SK-N-DZ (cell line): ENCODE data around the gene ARID4A. TPM values are rescaled to one million over a fixed set of nuclear protein-coding genes. Genes with fewer than 3 reads are reported as not detected.
"Not testable (repeated sequence)": the region's sequence is repeated elsewhere in the genome, so short reads cannot be mapped to it uniquely, and the experiment has no call there.

Experiments used
- DNase-seq: peaks from one replicate; pipeline ENCODE4 v3.0.0-alpha.2; 2015; ENCODE audit warnings: low spot score
- polyA plus RNA-seq, 2 experiments: library from polyadenylated mRNA; depleted of rRNA; stranded (reverse); fragments of >200 nt; gene quantifications; 2 replicates each; pipeline ENCODE4 v1.2.3, GENCODE V29; 2014

ARID4A gene, protein sequence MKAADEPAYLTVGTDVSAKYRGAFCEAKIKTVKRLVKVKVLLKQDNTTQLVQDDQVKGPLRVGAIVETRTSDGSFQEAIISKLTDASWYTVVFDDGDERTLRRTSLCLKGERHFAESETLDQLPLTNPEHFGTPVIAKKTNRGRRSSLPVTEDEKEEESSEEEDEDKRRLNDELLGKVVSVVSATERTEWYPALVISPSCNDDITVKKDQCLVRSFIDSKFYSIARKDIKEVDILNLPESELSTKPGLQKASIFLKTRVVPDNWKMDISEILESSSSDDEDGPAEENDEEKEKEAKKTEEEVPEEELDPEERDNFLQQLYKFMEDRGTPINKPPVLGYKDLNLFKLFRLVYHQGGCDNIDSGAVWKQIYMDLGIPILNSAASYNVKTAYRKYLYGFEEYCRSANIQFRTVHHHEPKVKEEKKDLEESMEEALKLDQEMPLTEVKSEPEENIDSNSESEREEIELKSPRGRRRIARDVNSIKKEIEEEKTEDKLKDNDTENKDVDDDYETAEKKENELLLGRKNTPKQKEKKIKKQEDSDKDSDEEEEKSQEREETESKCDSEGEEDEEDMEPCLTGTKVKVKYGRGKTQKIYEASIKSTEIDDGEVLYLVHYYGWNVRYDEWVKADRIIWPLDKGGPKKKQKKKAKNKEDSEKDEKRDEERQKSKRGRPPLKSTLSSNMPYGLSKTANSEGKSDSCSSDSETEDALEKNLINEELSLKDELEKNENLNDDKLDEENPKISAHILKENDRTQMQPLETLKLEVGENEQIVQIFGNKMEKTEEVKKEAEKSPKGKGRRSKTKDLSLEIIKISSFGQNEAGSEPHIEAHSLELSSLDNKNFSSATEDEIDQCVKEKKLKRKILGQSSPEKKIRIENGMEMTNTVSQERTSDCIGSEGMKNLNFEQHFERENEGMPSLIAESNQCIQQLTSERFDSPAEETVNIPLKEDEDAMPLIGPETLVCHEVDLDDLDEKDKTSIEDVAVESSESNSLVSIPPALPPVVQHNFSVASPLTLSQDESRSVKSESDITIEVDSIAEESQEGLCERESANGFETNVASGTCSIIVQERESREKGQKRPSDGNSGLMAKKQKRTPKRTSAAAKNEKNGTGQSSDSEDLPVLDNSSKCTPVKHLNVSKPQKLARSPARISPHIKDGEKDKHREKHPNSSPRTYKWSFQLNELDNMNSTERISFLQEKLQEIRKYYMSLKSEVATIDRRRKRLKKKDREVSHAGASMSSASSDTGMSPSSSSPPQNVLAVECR
- 3.5 and 4.4 TPM in 2 replicates for polyA plus RNA-seq (2014; cell fraction: cytosol; rRNA removed)
- polyA plus RNA-seq (2014; cell fraction: nucleus; rRNA removed): 11.0 and 14.2 TPM in 2 replicates

DNA sequence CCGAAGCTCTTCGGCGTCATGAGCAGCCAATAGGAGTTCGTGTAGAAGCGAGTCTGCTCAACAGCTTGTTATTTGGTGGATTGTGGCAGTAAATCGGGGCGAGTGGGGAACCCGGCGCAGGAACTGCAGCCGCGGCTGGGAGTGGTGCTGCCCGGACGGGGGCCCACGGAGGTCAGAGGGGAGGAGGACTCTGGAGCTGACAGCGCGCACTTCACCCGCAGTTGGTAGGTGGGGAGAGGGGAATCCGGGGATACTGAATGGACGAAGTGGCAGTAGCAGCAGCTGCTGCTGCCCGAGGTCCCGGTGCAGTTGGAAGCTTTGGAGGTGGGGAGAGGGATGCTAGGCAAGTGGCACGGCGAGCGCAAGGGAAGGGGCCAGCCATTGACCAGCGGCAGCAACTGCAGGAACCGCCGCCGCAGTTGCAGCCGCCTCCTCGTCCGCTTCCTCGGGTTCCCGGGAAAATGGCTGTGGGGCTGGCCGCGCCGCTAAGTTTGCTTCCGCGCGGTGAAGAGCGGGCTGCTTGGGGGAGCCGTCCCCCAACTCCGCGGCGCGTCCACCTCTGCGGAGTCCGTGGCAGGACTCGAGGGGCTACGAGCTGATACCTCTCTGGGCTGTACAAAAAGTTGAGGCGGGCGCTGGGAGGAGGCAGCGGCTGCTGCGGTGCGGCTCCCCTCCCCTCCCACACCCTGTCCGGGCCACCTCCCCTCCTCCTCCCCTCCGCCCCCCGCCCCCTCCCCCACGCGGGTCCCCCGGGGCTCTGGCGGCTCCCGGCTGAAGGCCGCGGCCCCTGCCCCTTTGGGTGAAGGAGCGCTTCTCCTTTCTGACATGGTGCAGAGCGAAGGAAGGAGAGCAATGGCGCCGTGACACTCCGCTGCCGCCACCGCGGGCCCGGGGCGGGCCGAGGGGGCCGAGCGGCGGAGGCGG lies at the start of gene ARID4A:
ARID4A (plus strand) TSS at position 79 of the 924 bp plus-strand sequence. CDS start 1,300 bp downstream, outside the sequence.
- no peak for DNase-seq

- DNase-seq: no peak
Measured at GRCh38 chr14:58249611-58250010, 48.7 kb upstream of the ARID4A start.

- DNase-seq: no peak
Measured at GRCh38 chr14:58258156-58258555, 40.2 kb upstream of the ARID4A start.

GRCh38 chr14:58262005-58262404 lies 36.4 kb upstream of the ARID4A start:
- DNase-seq: not testable (repeated sequence)

- no peak for DNase-seq
Measured at GRCh38 chr14:58265401-58265800, 33.0 kb upstream of the ARID4A start.

DNA sequence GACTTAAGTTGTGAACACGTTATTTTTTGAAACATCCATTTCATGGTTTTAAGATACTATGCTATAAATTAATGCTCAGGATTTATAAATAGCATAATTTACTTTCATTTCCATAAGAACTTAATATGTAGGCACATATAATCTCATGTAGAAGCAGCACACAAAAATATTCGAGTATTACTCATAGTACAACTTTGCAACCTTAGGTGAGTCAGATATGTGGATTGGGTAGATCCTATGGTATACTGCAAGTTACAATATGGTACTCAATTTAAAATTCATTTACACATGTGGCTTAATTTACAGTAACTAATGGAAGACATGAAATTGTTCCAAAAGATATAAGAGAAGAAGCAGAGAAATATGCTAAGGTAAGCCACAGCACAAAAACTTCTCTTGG lies 27.7 kb upstream of the ARID4A start:
- DNase-seq: no peak

- no peak for DNase-seq
Measured at GRCh38 chr14:58272588-58273372, 25.6 kb upstream of the ARID4A start.

GRCh38 chr14:58274881-58275280 lies 23.5 kb upstream of the ARID4A start:
- DNase-seq: no peak

DNA sequence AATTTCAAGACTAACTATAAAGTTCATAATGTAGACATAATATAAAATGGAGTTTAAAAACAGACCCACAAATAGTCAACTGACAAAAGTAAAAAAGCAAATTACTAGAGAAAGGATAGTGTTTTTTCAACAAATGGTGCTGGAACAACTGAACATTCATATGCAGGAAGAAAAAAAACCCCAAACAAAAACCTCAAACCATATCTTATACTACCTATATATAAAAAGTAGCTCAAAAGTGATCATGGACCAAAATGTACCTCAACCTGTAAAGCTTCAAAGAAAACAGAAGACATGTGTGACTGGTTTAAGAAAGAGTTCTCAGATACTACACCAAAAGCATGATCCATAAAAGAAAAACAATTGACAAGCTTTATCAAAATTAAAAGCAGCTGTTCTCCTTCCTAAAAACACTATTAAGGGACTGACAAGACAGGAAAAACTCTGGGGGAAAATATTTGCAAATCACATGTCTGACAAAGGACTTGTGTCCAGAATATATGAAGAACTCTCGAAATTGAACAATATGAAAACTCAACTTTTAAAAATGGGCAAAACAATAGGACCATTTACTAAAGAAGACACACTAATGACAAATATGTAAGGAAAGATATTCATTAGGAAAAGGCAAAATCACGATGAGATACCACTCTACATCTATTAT lies 22.7 kb upstream of the ARID4A start:
- DNase-seq: no peak

GRCh38 chr14:58276208-58276607 lies 22.1 kb upstream of the ARID4A start:
- no peak for DNase-seq

DNA sequence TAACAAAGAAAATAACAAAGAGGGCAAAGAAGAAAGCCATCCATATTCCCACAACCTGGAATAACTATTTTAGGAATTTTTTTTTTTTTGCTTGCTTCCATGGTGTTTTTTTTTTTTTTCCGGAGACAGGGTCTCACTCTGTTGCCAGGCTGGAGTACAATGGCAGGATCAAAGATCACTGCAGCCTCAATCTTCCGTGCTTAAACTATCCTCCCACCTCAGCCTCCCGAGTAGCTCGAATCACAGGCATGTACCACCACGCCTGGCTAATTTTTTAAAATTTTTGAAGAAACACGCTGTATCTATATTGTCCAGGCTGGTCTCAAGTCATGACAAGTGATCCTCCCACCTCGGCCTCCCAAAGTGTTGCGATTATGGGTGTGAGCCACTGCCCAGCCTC lies 20.2 kb upstream of the ARID4A start:
- DNase-seq: no peak

DNA sequence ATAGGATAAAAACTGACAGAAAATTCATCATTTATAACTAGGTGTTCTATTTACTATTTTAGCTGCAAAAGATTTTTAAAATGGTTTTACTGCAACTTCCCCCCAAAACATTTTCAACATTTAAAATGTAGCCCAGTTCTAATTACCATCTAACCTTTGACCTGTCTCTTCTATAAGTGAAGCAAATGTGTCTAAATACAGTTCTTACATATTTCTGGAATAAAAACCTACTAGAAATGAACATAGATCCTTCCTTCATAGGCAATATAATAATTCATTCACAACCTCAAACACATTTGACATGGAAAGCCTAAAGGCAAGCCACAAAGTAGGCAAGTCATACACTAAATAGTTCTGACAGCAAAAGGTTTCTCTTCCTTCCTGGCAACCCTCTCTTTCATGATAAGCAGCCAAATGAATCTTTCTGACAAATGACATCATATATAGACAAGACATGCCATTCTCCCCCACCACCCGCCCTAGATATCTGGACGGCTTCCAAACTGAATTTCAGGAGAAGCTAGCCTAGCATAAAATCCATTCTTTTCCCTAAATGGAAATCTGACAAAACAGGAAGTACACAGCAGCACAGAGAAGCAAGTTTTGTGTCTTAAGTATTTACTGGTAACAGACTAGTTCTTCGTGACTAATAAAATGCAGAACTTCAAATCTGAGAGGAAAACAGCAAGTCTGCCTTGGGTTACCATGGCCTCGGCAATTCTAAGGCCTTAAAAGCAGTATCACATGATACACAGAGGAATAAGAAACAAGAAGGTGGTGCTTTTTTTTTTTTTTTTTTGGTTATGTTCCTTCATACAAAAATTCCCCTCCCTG lies 17.2 kb upstream of the ARID4A start:
- DNase-seq: no peak

- DNase-seq: no peak
Measured at GRCh38 chr14:58281969-58282368, 16.4 kb upstream of the ARID4A start.

DNA sequence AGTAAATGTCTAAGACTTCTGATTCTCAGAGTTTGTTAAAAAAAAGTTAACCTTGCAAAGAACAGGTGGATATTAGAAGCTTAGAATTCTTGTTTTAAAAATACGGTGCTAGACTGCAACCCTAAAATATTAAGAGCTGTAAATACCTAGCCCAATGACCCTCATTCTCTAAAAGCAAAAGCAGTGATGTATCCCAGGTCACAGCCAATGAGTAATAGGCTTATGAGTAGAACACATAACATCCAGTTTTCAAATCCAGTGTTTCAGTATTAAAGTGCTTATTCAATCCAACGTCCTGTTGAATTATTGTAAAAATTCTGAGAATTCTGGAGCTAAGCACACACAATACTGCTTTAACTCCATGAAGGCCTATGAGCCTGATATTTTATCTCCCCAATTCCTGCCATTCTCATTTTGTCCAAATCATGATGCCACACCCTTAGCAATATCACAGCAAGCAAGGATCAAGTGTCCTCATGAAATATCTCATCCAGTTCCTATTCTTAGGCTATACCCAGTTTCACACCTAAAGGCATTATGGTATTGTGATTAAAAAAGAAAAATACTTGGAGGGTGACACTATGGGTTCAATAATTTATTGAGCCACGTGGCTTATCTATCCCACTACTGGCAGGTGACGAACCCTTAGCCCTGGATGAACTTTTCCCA lies 15.3 kb upstream of the ARID4A start:
- no peak for DNase-seq

DNA sequence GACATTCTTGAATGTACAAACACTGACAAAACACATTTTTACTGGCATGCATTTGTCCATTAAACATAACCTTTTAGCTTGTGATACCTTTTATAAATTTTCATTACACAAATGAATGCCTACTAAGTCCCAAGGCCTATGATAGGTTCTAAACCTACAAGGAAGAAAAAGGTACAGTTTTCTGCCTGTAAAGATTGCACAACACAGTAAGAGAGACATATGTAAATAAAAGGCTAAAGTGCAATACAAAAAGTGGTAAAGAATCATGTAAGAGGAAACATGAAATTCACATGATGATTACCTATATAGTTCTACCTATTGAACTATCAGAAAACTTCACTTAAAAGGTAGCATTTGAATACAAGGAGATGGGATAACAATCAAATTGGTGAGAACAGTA lies 14.6 kb upstream of the ARID4A start:
- DNase-seq: no peak

DNA sequence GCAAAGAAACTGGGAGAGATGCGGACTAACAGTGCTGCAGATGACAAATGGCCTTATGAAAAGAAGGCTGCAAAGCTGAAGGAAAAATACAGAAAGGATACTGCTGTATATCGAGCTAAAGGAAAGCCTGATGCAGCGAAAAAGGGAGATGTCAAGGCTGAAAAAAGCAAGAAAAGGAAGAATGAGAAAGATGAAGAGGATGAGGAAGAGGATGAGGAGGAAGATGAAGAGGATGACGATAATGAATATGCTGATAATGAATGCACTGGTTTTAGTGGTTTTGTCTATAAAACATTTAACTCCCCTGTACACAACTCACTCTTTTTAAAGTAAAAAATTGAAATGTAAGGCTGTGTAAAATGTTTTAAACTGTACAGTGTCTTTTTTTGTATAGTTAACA lies 13.2 kb upstream of the ARID4A start:
- no peak for DNase-seq

DNA sequence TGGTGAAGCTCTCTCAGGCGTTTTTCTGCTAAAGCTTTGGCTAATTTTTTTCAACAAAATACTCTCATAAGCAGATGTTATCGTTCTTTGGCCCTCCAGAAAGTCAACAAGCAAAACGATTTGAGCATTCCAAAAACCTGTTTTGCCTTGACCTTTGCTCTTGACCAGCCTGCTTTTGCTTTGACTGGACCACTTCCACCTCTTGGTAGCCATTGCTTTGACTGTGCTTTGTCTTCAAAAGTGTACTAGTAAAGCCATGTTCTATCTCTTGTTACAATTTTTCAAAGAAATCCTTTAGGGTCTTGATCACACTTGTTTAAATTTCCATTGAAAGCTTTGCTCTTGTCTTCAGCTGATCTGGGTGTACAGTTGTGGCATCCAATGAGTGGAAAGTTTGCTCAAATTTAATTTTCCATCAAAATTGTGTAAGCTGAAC lies 10.7 kb upstream of the ARID4A start:
- no peak for DNase-seq
